Measurements from ENCODE around the gene AASDH.

DNA sequence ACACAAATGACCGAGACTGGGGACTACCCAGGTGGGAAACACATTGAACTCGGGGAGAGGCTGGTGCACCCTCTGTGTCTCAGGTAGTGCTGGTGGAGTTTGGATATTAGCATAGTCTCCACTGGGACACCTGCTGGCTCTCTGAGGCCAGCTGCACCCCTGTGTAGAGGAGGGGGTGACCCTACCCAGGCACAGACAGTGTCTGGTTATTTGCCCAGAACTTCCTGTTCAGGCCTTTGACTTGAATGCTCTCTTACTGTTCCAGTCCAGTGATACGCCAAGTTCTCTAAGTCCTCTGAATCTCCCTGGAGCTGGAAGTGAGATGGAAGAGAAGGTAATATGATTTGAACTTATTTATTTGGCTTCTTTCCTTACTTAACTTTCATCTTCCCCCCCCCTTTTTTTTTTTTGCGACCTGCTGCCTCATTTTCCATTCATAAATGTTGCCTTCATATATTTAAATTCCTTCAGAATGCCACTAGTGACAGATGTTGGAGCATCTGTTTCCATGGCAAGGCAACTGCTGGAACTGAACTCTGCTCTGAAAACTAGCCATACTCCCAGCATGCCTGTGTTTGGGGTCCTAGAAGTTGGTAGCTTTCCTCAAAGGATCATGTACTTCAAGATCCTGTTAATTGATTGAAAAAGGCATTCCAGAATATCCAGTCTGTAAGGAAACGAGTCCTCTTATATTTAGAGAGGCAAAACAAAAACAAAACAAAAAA lies 76.7 kb downstream of the AASDH start:
- TF ChIP-seq EP300 (IDR thresholded peaks at IDR 0.05) (no peak), POLR2A (IDR thresholded peaks at IDR 0.05) (no peak)
- TF ChIP-seq, protein P1, sequence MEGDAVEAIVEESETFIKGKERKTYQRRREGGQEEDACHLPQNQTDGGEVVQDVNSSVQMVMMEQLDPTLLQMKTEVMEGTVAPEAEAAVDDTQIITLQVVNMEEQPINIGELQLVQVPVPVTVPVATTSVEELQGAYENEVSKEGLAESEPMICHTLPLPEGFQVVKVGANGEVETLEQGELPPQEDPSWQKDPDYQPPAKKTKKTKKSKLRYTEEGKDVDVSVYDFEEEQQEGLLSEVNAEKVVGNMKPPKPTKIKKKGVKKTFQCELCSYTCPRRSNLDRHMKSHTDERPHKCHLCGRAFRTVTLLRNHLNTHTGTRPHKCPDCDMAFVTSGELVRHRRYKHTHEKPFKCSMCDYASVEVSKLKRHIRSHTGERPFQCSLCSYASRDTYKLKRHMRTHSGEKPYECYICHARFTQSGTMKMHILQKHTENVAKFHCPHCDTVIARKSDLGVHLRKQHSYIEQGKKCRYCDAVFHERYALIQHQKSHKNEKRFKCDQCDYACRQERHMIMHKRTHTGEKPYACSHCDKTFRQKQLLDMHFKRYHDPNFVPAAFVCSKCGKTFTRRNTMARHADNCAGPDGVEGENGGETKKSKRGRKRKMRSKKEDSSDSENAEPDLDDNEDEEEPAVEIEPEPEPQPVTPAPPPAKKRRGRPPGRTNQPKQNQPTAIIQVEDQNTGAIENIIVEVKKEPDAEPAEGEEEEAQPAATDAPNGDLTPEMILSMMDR (IDR thresholded peaks at IDR 0.05) = no peak
